ENCODE results near the gene PSAP.

GRCh38 chr10:71788954-71789353 lies 62.1 kb downstream of the PSAP start:
- TF ChIP-seq CTCF (conservative IDR thresholded peaks at IDR 0.05; ENCODE audit: low read length), result no peak
- TF ChIP-seq EZH2phosphoT487 (IDR thresholded peaks at IDR 0.05; ENCODE audit: borderline replicate concordance), result no peak
